SIG-M5 treated with dmso at 0.1 percent for 504 hours (cell line): Measurements from ENCODE around the gene PPP1R12A.
"Not testable (repeated sequence)": the region's sequence is repeated elsewhere in the genome, so short reads cannot be mapped to it uniquely, and the experiment has no call there.

Source experiments
- DNase-seq: peaks from one replicate; lab custom pipeline; 2025; ENCODE audit not compliant: unreplicated experiment; lab: John Stamatoyannopoulos, UW

Gene PPP1R12A

DNA sequence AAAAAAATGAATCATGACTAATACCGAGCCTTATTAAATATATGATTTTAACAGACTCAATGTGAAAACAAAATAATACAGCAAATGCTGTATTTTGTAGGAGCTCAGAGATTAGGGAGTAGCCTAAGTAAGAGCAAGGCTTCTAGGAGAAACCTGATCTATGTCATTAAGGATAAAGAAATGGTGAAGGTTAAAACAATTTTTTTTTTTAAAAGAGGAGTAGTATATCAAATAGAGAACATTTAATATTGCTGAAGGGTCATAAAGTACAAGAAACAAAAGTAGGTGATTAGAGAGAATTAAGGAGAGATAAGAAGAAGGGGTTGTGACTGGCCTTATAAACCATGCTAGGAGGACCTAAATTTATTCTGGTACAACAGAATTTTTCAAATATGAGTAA lies 39.1 kb downstream of the PPP1R12A start:
- DNase-seq = no peak

DNA sequence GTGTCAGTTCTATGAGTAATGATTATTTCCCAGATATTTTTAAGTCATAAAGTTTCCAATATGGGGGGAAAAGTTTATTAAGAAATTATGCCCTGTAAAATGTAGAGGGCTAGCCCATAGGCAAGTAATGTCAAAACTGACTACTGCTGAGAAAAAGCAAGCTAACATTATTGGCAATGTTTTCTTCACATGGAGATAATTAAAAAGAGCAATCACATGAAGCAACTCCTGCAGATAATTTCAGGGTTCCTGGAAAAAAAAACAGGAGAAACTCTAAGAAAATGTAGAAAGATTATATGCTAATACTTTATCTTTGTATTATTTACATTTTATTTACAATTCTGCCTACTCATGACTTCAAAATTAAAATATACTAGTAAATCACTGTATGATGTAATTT lies 39.8 kb downstream of the PPP1R12A start:
- DNase-seq = no peak

DNA sequence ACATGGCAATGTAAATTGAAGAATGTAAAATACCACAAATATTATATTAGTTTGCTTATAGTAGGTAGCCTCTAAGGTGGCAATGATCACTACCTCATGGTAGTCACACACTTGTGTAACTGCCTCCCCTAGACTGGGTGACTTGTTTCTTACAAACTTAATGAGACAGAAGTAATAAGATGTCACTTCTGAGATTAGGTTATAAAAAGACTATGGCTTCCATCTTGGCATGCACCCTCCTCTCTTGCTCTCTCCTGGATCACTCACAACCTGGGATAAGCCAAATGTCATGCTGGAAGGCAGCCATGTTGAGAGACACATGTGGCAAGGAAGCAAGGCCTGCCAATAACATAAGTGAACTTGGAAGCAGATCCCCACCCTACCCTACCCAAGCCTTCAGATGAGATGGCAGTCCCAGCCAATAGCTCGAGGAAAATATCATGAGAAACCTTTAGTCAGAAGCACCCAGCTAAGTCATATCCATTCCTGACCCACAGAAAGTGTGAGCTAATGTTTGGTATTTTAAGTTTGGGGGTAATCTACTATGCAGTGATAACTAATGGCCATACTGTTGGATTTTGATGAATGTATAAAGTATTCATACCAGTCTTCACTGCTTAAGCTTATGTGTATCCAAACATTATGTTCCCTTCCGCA lies 43.3 kb downstream of the PPP1R12A start:
- no peak for DNase-seq

DNA sequence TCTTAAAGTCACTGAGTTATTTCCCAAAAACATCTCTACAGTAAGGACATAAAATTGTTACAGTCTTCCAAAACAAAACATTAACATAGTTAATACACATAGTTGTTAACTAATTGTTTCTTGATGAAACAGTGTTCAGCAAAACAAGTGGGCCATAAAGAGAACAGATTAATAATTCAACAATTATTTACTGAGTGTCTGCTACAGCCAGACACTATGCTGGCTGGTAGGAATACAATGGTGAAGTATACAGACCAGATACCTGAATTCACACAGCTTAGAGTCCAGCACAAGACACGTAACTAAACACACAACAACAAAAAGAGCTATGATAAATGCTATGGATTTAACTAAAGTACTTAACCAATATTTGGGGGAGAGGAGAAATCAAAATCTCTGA lies 47.0 kb downstream of the PPP1R12A start:
- DNase-seq = no peak

DNA sequence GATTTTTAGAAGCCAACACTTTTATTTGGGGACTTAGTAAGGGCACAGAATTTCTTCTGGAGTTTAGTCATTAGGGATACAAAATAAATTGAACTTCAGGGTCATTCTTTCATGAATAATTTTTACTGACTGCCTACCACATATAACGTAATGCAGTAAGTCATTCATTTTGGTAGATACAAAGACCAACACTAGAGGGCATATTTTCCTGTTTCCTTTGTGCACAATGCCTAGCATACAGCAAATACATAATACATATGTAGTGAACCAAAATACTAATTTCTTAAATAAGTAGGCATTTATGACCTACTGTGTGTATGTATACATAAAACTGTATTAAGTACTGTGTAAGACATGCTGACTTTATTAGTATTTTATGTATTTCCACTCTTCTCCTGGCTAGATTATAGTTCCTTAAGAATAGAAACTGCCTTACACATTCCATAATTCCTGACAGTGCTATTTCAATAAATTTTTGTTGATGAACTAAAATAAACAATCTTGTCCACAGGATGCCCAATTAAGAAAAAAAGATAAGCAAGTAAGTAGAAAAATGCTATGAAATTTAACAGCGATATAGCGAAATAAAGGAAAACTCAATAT lies 47.9 kb downstream of the PPP1R12A start:
- DNase-seq = peak; percentile 64

DNA sequence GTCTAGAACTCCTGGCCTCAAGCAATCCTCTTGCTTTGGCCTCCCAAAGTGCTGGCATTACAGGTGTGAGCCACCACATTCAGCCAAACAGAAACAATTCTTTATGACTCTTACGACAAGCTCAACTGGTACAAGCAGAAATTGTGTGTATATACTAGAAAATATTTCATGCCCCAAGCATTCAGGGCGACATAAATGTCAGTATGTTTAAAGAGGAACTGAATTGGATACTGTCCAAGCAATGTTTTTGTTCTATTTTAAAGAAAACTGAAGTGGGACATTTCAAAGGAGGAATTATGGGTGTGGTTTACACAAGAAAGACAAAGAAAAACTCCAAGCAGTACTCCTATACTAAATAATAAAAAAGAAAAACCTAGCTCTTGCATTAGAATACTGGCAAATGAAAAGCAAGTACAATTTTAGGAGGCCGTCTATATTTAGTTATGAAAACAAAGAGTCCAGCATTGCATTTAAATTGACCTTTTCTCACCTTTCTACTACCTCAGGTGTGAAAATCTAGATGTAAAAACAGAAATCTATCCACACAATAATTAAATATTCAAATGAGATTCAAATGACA lies 48.9 kb downstream of the PPP1R12A start:
- DNase-seq = peak; percentile 16

DNA sequence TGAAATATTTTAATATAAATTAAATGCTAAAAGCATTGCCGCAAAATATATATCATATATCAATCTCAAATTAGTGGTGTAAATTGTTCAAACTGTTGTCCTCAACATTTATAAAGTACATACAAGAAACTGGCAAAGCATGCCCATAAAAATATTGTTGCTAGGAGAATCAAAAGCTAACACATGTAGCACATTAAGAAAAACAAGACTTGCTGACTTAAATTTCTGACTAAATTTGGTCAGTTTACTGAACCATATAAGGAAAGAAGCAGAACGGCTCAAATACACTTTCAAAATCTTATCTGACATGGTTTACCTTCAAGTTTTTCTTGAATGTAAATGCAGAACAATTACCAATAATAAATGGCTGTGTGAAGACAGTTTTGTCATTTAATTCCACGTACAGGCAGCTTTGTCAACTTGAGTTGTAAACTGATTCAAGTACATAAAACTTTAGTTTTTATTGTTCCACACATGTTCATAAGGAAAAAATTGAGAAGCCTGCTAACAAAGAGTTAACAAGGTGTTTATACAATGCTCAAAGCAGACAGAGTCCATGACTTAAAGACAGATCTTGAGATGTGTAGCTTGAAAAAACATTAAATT lies 50.4 kb downstream of the PPP1R12A start:
- no peak for DNase-seq

DNA sequence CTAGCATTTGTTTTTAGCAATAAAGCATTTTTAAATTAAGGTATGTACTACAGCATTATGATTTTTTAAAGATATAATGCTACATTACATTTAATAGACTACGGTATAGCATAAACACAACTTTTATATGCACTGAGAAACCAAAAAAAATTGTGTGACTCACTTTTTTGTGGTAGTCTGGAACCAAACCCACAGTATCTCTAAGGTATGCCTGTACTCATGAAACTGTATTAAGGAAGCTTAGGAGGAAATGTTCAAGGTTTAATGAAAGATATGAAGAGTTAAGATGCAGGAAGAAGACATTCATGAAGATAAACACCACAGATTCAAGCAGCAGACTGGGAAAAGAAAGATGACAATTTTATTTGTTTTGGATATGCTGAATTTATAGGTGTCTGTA lies 51.7 kb downstream of the PPP1R12A start:
- DNase-seq = no peak

DNA sequence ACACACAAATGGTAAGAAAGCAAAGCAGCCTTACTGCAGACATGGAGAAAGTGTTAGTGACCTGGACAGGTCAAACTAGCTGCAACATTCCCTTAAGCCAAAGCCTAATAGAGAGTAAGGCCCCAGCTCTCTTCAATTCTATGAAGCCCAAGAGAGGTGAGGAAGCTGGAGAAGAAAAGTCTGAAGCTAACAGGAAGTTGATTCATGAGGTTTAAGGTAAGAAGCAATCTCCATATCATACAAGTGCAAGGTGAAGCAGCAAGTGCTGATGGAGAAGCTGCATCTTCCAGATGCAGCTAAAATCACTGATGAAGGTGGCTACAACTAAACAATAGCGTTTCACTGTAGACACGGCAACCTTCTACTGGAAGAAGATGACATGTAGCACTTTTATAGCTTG lies 53.5 kb downstream of the PPP1R12A start:
- no peak for DNase-seq

DNA sequence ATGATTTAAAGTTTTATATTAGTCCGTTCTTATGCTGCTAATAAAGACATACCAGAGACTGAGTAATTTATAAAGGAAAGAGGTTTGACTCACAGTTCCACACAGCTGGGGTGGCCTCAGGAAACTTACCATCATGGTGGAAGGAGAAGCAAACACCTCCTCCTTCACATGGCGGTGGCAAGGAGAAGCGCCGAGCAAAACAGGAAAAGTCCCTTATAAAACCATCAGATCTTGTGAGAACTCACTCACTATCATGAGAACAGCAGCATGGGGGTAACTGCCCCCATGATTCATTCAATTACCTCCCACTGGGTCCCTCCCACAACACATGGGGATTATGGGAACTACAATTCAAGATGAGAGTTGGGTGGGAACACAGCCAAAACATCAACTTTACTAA lies 56.4 kb downstream of the PPP1R12A start:
- DNase-seq = not testable (repeated sequence)

DNA sequence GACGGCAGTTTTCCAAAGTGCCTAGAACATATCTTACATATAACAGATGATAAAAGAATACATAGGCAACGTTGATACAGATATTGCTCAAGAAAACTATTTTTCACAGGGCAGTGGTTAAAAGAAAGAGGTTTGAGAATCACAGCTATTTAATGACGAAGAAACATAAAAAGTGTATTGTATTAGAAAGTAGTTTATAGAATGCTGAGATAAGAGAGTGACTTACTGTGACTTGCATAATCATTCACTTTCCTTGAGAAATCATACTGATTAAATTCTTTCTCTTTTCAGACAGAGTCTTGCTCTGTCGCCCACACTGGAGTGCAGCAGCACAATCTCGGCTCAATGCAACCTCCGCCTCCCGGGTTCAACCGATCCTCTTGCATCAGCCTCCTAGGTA lies 57.7 kb downstream of the PPP1R12A start:
- DNase-seq = no peak

DNA sequence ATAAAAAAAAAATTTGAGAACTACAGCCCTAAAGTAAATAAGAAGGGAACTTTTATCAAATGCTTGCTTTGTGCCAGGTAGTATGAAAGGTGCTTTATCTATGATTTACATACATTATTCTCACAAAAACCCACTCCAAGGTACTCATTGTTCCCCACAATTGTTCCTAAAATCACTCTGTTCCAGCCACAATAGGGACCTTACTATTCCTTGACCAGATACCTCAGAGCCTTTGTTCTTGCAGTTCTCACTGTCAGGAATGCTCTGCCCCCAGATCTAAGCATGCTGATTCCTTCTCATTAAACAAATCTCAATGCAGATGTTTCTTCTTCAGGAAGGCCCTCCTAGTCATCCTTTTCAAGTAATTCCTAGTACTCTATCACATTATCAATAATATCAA lies 60.2 kb downstream of the PPP1R12A start:
- no peak for DNase-seq

DNA sequence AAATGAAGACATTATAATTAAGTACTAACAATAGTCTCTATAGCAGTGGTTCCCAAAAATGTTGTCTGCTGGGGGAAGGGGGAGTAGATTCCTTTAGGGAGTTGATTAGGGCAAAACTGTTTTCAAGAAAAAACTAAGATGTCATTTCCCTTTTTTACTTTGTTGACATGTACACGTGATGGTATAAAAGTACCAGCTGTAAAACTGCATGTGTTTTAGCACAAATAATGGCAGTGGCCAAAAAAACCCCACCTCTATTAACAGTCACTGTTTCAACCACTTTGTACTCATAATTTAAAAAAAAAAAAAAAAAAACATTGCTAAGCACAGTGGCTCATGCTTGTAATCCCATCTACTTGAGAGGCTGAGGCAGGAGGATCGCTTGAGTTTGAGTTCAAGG lies 61.7 kb downstream of the PPP1R12A start:
- DNase-seq = no peak

DNA sequence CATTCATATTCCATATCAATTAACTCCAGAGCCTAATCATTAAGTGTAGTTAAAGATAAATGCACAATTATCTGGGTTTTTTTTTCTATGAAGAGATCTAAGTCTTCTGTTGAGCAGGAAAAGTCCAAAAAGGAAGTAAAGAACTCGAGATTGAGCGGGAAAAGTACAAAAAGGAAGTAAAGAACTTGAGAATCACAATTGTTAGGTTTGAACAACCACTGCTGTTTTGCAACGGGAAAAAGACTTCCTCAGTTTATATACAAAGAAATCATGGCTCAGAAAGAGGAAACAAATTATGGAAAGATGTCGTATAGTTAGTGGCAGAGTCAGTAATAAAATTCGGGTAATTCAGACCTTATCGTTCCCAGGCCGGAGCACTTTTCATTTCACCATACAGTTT lies 63.3 kb downstream of the PPP1R12A start:
- DNase-seq = peak; percentile 44

DNA sequence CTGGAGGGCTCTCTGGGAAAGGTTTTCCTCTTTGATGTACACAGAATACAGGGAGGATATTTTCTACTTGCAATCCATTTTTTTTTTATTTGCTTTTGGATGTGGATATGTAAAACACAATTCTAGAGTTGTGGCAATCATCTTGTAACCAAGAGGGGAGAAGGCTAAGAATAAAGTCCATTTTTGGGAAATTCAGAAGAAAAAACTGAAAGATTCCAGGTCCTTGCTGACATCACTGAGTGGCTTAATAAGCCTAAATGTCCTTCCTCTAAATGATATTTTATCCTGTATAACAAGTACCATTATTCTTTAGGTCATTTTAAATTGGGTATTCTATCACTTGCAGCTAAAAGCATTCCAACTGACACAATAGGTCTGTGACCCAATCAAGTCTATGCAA lies 64.0 kb downstream of the PPP1R12A start:
- no peak for DNase-seq

DNA sequence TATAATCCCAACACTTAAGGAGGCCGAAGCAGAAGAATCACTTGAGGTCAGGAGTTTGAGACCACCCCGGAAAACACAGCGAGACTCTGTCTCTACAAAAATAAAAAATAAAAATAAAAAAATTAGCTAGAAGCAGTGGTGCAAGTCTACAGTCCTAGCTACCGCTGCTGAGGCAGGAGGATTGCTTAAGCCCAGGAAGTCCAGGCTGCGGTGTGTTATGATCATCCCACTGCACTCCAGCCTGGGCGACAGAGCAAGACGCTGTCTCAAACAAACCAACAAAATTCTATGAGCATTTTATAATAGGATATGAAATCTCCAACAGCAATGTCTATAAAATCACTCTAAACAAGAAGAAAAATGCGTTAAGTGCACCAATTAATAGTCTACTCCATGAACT lies 75.3 kb downstream of the PPP1R12A start:
- no peak for DNase-seq

DNA sequence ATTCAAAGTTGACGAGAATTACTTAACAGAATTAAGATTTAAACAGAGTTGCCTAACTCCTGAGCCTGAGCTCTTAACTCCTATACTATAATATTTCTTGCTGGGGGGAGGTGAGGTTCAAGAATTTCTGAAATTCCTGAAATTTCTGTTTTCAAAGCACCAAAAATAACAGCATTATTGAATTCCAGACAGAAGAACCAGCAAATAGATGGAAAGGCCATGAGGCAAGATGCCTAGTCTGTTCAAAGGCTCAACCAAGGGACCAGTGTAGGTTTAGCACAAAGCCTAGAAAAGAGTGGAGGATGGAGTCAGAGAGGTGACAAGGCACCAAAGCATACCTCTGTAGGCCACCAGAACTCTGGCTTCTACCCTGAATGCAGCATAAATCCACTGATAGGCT lies 76.4 kb downstream of the PPP1R12A start:
- DNase-seq = no peak

DNA sequence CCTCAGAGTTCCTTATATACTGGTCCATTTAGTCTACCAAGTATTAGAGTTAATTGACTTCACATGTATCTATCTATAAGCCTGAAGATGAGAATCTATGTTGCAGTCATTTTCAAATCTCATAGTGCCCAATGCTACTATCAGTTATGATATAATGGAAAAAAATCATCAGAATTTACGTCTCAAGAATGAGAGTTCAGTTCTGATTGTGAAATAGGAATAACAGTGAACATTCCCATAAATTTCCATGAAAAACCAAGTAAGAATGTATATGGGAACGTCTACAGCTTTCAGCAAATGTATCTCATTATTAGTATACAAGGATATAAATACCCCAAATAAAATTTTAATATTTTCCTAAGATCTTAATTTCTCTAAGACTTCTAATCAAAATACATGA lies 77.2 kb downstream of the PPP1R12A start:
- DNase-seq = no peak

DNA sequence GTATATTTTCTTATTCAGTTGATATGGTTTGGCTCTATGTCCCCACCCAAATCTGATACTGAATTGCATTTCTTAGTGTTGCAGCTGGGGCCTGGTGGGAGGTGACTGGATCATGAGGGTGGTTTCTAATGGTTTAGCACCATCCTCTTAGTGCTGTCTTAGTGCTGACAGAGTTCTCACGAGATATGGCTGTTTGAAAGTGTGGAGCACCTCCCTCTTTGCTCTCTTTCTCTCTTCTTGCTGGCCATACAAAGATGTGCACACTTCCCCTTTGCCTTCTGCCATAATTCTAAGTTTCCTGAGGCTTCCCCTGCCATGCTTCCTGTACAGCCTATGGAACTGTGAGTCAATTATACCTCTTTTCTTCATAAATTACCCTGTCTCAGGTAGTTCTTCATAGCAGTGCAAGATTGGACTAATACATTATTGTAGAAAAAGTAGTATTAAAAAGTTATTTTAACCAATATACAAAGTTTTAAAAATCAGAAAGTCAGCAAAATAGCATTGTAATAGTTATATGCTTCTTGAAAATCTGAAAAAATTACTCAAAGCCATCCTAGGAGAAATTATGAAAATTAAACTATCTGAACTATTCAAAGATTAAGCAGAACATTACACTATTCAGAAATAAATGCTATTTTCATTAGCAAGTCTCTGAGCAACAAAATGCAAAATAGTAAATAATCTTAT lies 84.1 kb downstream of the PPP1R12A start:
- peak; percentile 14 for DNase-seq

DNA sequence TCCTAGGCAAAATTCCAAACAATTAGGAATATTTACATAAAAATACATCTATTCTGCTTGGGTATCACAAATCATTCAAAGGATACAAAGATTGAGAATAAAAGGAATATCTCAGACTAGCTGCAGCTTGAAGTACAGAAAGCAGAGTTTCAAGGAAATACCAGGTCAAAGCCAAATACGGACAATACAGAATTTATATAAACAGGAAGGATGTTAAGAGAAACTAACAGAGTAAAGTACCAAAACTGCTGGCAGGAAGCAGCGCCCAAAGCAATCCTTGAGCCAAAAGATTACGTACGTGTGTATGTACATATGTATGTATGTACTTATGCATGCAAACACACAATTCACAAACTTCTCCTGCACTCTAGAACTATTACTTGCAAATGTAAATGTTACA lies 86.6 kb downstream of the PPP1R12A start:
- no peak for DNase-seq

DNA sequence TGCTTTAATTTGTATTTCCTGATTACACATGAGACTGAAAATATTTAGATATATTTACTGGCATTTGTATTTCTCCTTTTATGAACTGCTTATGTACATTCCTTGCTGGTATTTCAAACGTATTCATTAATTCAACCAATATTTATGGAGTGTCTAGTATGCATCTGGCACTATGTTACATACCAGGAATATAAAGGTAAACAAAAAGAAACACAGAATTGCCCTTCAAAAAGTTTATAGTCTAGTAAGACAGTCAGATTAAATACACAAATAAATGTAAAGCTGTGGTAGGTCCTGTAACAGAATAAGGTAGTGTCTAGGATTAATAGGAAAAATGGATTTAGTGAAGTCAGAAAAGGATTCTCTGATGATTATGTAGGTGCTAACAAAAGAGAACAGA lies 87.5 kb downstream of the PPP1R12A start:
- no peak for DNase-seq

DNA sequence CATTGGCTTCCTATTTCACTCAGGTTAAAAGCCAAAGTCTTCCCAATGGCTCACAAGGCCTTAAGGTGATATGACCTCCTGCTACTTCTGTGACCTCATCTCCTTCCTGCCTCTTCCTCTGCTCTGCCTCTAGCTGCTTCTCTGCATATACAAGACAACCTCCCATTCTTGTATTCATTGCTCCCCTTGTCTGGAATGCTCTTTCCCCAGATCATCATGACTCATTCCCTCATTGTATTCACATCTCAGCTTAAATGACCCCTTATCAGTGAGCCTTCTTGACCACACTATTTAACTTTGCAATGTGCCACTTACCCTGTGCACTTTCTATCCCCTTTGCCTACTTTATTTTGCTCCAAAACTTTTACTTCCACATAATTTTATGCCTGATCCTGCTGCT lies 90.2 kb downstream of the PPP1R12A start:
- no peak for DNase-seq
